A673 (cell line): ENCODE data around the gene CRK. TPM values are rescaled to one million over a fixed set of nuclear protein-coding genes. Genes with fewer than 3 reads are reported as not detected.

Experiments used
- BruUV-seq: library from RNA; stranded (reverse); fragments of 400-500 nt; replicated peaks from 2 replicates; lab custom pipeline; 2021; lab: Mats Ljungman, UMichigan
- CTCF ChIA-PET: fragments of 300-600 bp; sonication (Branson Sonifier 250); formaldehyde crosslinking; loops from one replicate; lab custom pipeline; 2022; ENCODE audit warnings: antibody characterized with exemption; lab: Charles Lee
- POLR2A ChIA-PET: fragments of 300-600 bp; sonication (Branson Sonifier 250); formaldehyde crosslinking; loops from one replicate; lab custom pipeline; 2022; ENCODE audit warnings: antibody characterized with exemption; ENCODE audit not compliant: low non-redundant PET; lab: Charles Lee
- DNase-seq: peaks from one replicate; pipeline ENCODE4 v3.0.0-alpha.2; 2015; ENCODE audit warnings: low spot score
- H3K27ac ChIP-seq: fragments of 200-600 bp; sonication (generic); 2 replicates; pipeline ENCODE4 v1.5.1; 2016; ENCODE audit warnings: mixed run types, low read depth, mild to moderate bottlenecking, mixed read lengths, antibody characterized with exemption, low read length; ENCODE audit not compliant: poor library complexity, severe bottlenecking
- H3K27me3 ChIP-seq: fragments of 200-600 bp; sonication (generic); replicated peaks from 2 replicates; pipeline ENCODE4 v1.6.1; 2017; ENCODE audit warnings: mixed run types, low read depth, mild to moderate bottlenecking, mixed read lengths, antibody characterized with exemption, low read length; ENCODE audit not compliant: insufficient read depth, poor library complexity
- H3K36me3 ChIP-seq: fragments of 200-600 bp; sonication (generic); 2 replicates; pipeline ENCODE4 v1.6.1; 2016; ENCODE audit warnings: mixed run types, mild to moderate bottlenecking, mixed read lengths, antibody characterized with exemption, low read length; ENCODE audit not compliant: insufficient read depth, poor library complexity, severe bottlenecking
- H3K4me1 ChIP-seq: fragments of 200-600 bp; sonication (generic); 2 replicates; pipeline ENCODE4 v1.6.1; 2017; ENCODE audit warnings: mixed run types, mild to moderate bottlenecking, mixed read lengths, antibody characterized with exemption, low read length; ENCODE audit not compliant: insufficient read depth, poor library complexity, severe bottlenecking
- H3K4me3 ChIP-seq: fragments of 200-600 bp; sonication (generic); 2 replicates; pipeline ENCODE4 v1.5.1; 2016; ENCODE audit warnings: low read depth, mixed run types, mild to moderate bottlenecking, mixed read lengths, low read length; ENCODE audit not compliant: poor library complexity, severe bottlenecking
- H3K9me3 ChIP-seq: fragments of 200-600 bp; sonication (generic); 2 replicates; pipeline ENCODE4 v1.6.1; 2016; ENCODE audit warnings: mixed run types, low read depth, mild to moderate bottlenecking, mixed read lengths, antibody characterized with exemption, low read length; ENCODE audit not compliant: poor library complexity, severe bottlenecking
- CTCF ChIP-seq: fragments of 300-800, 200-600 bp; sonication (generic); conservative IDR thresholded peaks from 2 replicates; pipeline ENCODE4 v1.5.1; 2017; ENCODE audit warnings: low read depth, mild to moderate bottlenecking, antibody characterized with exemption, low read length, moderate library complexity, mixed read lengths
- EZH2 ChIP-seq: fragments of 200-600 bp; sonication (generic); IDR thresholded peaks from 2 replicates; pipeline ENCODE4 v1.6.1; 2017; ENCODE audit warnings: borderline replicate concordance, low read depth, mild to moderate bottlenecking, mixed read lengths, antibody characterized with exemption, low read length; ENCODE audit not compliant: poor library complexity, severe bottlenecking
- intact Hi-C: fragments of 100-400 bp; cut with micrococcal nuclease; formaldehyde crosslinking; loops from one replicate; pipeline ENCODE4 v1.10.0; 2022; ENCODE audit not compliant: unreplicated experiment
- total RNA-seq: library from RNA; stranded (reverse); gene quantifications from 2 replicates; pipeline ENCODE4 v1.2.3, GENCODE V29; 2021

Gene CRK
- total RNA-seq, 1 experiment from 2014 or later = 85.9 TPM

GRCh38 chr17:1473841-1474240 is 17.8 kb upstream of the CRK start:
- peaks cover 39% of the 10 kb centered on the region for H3K36me3 ChIP-seq

GRCh38 chr17:1473170-1473569 is 17.1 kb upstream of the CRK start:
- ChIA-PET CTCF (no interaction called here), POLR2A (no interaction called here)
- DNase-seq = peak; percentile 33
- H3K27me3 ChIP-seq = no peaks in the 10 kb centered on the region
- H3K27ac ChIP-seq = no peak overlapping the region
- H3K36me3 ChIP-seq = peaks cover 38% of the 10 kb centered on the region
- no peaks in the 10 kb centered on the region for H3K9me3 ChIP-seq
- TF ChIP-seq EZH2 = no peak
- no peak for TF ChIP-seq CTCF
- peaks cover 14% of the 10 kb centered on the region for H3K4me1 ChIP-seq
- intact Hi-C loops = no loop called here
- H3K4me3 ChIP-seq = no peak overlapping the region
- BruUV-seq = no TSS peak

More at GRCh38 chr17:1473841-1474240, 17.8 kb upstream of the CRK start:
- no TSS peak for BruUV-seq
- Histone ChIP-seq H3K27ac (no peak overlapping the region), H3K27me3 (no peaks in the 10 kb centered on the region), H3K9me3 (no peaks in the 10 kb centered on the region), H3K4me1 (peaks cover 14% of the 10 kb centered on the region), H3K4me3 (no peak overlapping the region)
- intact Hi-C loops = no loop called here
- TF ChIP-seq CTCF (no peak), EZH2 (no peak)
- DNase-seq = no peak
- POLR2A ChIA-PET = no interaction called here
- CTCF ChIA-PET = no interaction called here

GRCh38 chr17:1471911-1472821 is 16.1 kb upstream of the CRK start:
- ChIA-PET POLR2A (no interaction called here), CTCF (no interaction called here)
- TF ChIP-seq EZH2 (no peak), CTCF (no peak)
- no peak for DNase-seq
- Histone ChIP-seq H3K4me3 (no peak overlapping the region), H3K36me3 (peaks cover 34% of the 10 kb centered on the region), H3K9me3 (no peaks in the 10 kb centered on the region), H3K27ac (no peak overlapping the region), H3K27me3 (no peaks in the 10 kb centered on the region), H3K4me1 (peaks cover 14% of the 10 kb centered on the region)
- no TSS peak for BruUV-seq
- intact Hi-C loops = no loop called here
